Panc1 (cell line): ENCODE measurements around the gene MANF. TPM values are rescaled to one million over a fixed set of nuclear protein-coding genes. Genes with fewer than 3 reads are reported as not detected.

ENCODE experiments used
- ATAC-seq: fragments of 200-7000 bp; cut with Tn5 transposase; 2 replicates; pipeline ENCODE4 v1.9.1; 2020; ENCODE audit warnings: mild to moderate bottlenecking, moderate library complexity
- BruUV-seq: library from RNA; stranded (reverse); fragments of 400-500 nt; replicated peaks from 2 replicates; lab custom pipeline; 2021; lab: Mats Ljungman, UMichigan
- CTCF ChIA-PET: fragments of 300-600 bp; sonication (Branson Sonifier 250); formaldehyde crosslinking; loops from one replicate; lab custom pipeline; 2022; ENCODE audit warnings: antibody characterized with exemption; lab: Charles Lee
- POLR2A ChIA-PET: fragments of 300-600 bp; sonication (Branson Sonifier 250); formaldehyde crosslinking; loops from one replicate; lab custom pipeline; 2022; ENCODE audit warnings: antibody characterized with exemption; lab: Charles Lee
- DNase-seq: peaks from one replicate; pipeline ENCODE4 v3.0.0-alpha.2; 2010; ENCODE audit warnings: low read depth, low spot score
- H3K27ac ChIP-seq: 2 replicates; pipeline ENCODE4 v1.5.1; 2011; ENCODE audit warnings: mild to moderate bottlenecking, low read length, inconsistent platforms
- H3K27me3 ChIP-seq: fragments of 200-500 bp; sonication (Bioruptor generic); 2 replicates; pipeline ENCODE4 v1.6.0; 2014; ENCODE audit warnings: low read length, inconsistent platforms; ENCODE audit not compliant: control insufficient read depth, insufficient read depth
- H3K36me3 ChIP-seq: fragments of 200-500 bp; sonication (Bioruptor generic); 2 replicates; pipeline ENCODE4 v1.5.1; 2014; ENCODE audit warnings: inconsistent platforms, mild to moderate bottlenecking, low read length, moderate library complexity; ENCODE audit not compliant: control insufficient read depth, insufficient read depth
- H3K4me1 ChIP-seq: 2 replicates; pipeline ENCODE4 v1.5.1; 2011; ENCODE audit warnings: inconsistent platforms, mild to moderate bottlenecking, low read length, moderate library complexity; ENCODE audit not compliant: control insufficient read depth, insufficient read depth
- H3K4me3 ChIP-seq, 2 experiments: 2 replicates each; pipeline ENCODE4 v1.5.1; 2011 to 2012; ENCODE audit warnings: low read depth in 2 of 2, low read length in 2 of 2, mild to moderate bottlenecking in 2 of 2, inconsistent platforms in 1 of 2, moderate library complexity in 1 of 2
- H3K9me3 ChIP-seq: fragments of 200-500 bp; sonication (Bioruptor generic); 2 replicates; pipeline ENCODE4 v1.5.1; 2014; ENCODE audit warnings: low read depth, mild to moderate bottlenecking, inconsistent platforms, low read length, moderate library complexity; ENCODE audit not compliant: control insufficient read depth, insufficient read depth
- POLR2AphosphoS5 ChIP-seq: IDR thresholded peaks from 2 replicates; pipeline ENCODE4 v1.6.1; 2012; ENCODE audit warnings: mild to moderate bottlenecking, low read depth, low read length, moderate library complexity
- SIN3A ChIP-seq: IDR thresholded peaks from 2 replicates; pipeline ENCODE4 v1.6.1; 2012; ENCODE audit warnings: low read depth, mild to moderate bottlenecking, low read length, moderate library complexity, borderline replicate concordance; ENCODE audit not compliant: insufficient read depth
- TCF7L2 ChIP-seq: IDR thresholded peaks from 2 replicates; pipeline ENCODE4 v1.6.1; 2011; ENCODE audit warnings: mild to moderate bottlenecking, low read depth, low read length, inconsistent platforms
- in situ Hi-C: cut with HindIII; loops from 2 replicates; pipeline ENCODE4 v1.10.0; 2016; ENCODE audit warnings: low sequenced_read_pairs, low pct_unique_long_range_greater_than_20kb
- intact Hi-C: fragments of 100-400 bp; cut with micrococcal nuclease; formaldehyde crosslinking; loops from one replicate; pipeline ENCODE4 v1.10.0; 2022; ENCODE audit not compliant: unreplicated experiment
- total RNA-seq: library from RNA; stranded (reverse); gene quantifications from one replicate; pipeline ENCODE4 v1.2.1, GENCODE V29; 2021; ENCODE audit not compliant: unreplicated experiment
- TF ChIP-seq, protein P1 (sequence below), 2 experiments: IDR thresholded peaks; 2 replicates each; pipeline ENCODE4 v1.6.1; 2011 to 2012; ENCODE audit warnings: low read depth in 2 of 2, control low read depth in 1 of 2, low read length in 1 of 2, mild to moderate bottlenecking in 1 of 2, moderate library complexity in 1 of 2; ENCODE audit not compliant: insufficient read depth in 1 of 2
- TF ChIP-seq, protein P2 (sequence below): fragments of 450-650 bp; IDR thresholded peaks from 2 replicates; pipeline ENCODE4 v1.5.1; 2017; ENCODE audit warnings: mild to moderate bottlenecking

Gene MANF
- total RNA-seq, 1 experiment from 2014 or later, result 69.9 TPM

DNA sequence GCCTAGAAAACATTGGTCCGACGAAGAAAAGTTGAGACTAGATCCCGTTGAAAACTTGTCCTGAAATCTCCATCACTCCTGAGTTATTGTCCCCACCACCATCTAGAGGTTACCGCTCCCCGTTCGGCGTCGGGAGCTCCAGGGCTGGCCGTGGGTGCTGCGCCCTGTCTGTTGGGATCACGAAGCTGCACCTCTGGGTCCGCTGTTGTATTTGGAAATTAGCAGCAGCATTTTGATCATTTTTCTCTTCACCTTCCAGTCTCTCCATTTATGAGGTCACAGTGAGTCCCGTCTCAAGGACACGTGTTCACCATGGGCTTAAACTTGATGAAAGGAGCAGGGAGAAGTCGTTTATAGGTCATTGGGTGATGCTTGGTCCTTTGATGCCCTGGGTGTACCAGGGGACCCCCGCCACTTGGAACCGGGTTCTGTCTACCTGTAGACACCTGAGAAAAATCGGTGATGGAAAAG is 565 bp downstream of the MANF start:
- peak overlapping the region; percentile 89 for H3K27ac ChIP-seq
- in situ Hi-C loops, result no loop called here
- no TSS peak for BruUV-seq
- no peaks in the 10 kb centered on the region for H3K9me3 ChIP-seq
- peaks cover 4% of the 10 kb centered on the region for H3K36me3 ChIP-seq
- CTCF ChIA-PET, result interaction anchor here (0.6 to 0.7 kb wide), 4 partner anchors 66 to 1756 kb away, joined by 3 to 4 read pairs (median 4); no protein-coding TSS in a partner anchor
- POLR2A ChIA-PET, result interaction anchor here (0.6 to 0.7 kb wide), 2 partner anchors 56 to 144 kb away, joined by 4 to 5 read pairs; no protein-coding TSS in a partner anchor
- ATAC-seq (no peak), DNase-seq (no peak)
- intact Hi-C loops, result no loop called here
- H3K4me1 ChIP-seq, result peaks cover 29% of the 10 kb centered on the region
- TF ChIP-seq POLR2AphosphoS5 (no peak; the same call in 1 of the 2 replicates), SIN3A (no peak), TCF7L2 (no peak)
- TF ChIP-seq, protein P1, sequence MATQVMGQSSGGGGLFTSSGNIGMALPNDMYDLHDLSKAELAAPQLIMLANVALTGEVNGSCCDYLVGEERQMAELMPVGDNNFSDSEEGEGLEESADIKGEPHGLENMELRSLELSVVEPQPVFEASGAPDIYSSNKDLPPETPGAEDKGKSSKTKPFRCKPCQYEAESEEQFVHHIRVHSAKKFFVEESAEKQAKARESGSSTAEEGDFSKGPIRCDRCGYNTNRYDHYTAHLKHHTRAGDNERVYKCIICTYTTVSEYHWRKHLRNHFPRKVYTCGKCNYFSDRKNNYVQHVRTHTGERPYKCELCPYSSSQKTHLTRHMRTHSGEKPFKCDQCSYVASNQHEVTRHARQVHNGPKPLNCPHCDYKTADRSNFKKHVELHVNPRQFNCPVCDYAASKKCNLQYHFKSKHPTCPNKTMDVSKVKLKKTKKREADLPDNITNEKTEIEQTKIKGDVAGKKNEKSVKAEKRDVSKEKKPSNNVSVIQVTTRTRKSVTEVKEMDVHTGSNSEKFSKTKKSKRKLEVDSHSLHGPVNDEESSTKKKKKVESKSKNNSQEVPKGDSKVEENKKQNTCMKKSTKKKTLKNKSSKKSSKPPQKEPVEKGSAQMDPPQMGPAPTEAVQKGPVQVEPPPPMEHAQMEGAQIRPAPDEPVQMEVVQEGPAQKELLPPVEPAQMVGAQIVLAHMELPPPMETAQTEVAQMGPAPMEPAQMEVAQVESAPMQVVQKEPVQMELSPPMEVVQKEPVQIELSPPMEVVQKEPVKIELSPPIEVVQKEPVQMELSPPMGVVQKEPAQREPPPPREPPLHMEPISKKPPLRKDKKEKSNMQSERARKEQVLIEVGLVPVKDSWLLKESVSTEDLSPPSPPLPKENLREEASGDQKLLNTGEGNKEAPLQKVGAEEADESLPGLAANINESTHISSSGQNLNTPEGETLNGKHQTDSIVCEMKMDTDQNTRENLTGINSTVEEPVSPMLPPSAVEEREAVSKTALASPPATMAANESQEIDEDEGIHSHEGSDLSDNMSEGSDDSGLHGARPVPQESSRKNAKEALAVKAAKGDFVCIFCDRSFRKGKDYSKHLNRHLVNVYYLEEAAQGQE (IDR thresholded peaks at IDR 0.05; ENCODE audit: insufficient read depth in 1 of 2, low read depth in 2 of 2, low read length in 1 of 2), result no peak
- TF ChIP-seq, protein P2, sequence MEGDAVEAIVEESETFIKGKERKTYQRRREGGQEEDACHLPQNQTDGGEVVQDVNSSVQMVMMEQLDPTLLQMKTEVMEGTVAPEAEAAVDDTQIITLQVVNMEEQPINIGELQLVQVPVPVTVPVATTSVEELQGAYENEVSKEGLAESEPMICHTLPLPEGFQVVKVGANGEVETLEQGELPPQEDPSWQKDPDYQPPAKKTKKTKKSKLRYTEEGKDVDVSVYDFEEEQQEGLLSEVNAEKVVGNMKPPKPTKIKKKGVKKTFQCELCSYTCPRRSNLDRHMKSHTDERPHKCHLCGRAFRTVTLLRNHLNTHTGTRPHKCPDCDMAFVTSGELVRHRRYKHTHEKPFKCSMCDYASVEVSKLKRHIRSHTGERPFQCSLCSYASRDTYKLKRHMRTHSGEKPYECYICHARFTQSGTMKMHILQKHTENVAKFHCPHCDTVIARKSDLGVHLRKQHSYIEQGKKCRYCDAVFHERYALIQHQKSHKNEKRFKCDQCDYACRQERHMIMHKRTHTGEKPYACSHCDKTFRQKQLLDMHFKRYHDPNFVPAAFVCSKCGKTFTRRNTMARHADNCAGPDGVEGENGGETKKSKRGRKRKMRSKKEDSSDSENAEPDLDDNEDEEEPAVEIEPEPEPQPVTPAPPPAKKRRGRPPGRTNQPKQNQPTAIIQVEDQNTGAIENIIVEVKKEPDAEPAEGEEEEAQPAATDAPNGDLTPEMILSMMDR, result no peak
- H3K27me3 ChIP-seq, result no peaks in the 10 kb centered on the region
- peak overlapping the region; percentile 87 to 89 for H3K4me3 ChIP-seq

DNA sequence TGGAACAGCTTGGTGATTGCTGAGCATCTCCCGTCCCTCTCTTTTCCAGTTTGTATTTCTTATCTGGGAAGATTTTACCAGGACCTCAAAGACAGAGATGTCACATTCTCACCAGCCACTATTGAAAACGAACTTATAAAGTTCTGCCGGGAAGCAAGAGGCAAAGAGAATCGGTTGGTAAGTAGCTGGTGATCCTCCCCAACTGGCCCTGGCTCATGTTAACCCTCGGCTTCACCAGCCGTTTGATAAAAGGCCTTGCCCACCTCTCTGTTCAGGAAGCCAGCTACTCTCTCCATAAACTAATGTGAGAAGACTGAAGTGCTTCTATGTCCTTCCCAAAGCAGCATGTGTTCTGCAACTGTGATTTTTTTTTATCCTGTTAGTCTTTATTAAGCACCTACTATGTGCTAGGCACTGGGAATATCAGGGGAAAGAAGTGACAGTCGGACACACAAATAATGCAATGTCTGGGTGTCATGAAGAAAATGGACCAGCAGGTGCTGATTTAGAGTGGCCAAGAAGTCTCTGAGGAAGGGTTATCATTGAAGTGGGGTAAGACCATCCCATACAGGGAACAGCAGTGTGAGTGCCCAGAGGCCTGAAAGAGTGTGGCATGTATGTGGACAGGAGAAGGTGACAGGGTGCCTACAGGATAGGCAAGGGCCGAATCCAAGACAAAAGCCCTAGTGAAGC is 1.2 kb downstream of the MANF start:
- CTCF ChIA-PET, result no interaction called here
- POLR2A ChIA-PET, result no interaction called here
- TSS peak; percentile 82 for BruUV-seq

More for the DNA sequence above, 1.2 kb downstream of the MANF start:
- peak overlapping the region; percentile 89 for H3K27ac ChIP-seq
- intact Hi-C loops (no loop called here), in situ Hi-C loops (no loop called here)
- no peak for ATAC-seq
- no peak for DNase-seq
- peaks cover 29% of the 10 kb centered on the region for H3K4me1 ChIP-seq
- H3K9me3 ChIP-seq, result no peaks in the 10 kb centered on the region
- H3K27me3 ChIP-seq, result no peaks in the 10 kb centered on the region
- H3K36me3 ChIP-seq, result peaks cover 4% of the 10 kb centered on the region
- H3K4me3 ChIP-seq, result peak overlapping the region; percentile 87 to 89
- TF ChIP-seq, protein P2, result no peak
- TF ChIP-seq SIN3A (no peak), POLR2AphosphoS5 (no peak), TCF7L2 (no peak)
- TF ChIP-seq, protein P1 (IDR thresholded peaks at IDR 0.05; ENCODE audit: insufficient read depth in 1 of 2, low read depth in 2 of 2, low read length in 1 of 2), result no peak
